MM.1S (cell line): ENCODE data around the gene MT1M.

Experiments used
- DNase-seq: peaks from one replicate; pipeline ENCODE4 v3.0.0-alpha.2; 2015
- H2AFZ ChIP-seq: fragments of 300-600 bp; sonication (generic); 2 replicates; pipeline ENCODE4 v1.6.0; 2016; ENCODE audit warnings: antibody characterized with exemption, low read length
- H3F3A ChIP-seq: fragments of 300-600 bp; sonication (generic); 2 replicates; pipeline ENCODE4 v1.6.1; 2016; ENCODE audit warnings: mild to moderate bottlenecking, antibody characterized with exemption, low read length, moderate library complexity, mixed read lengths; ENCODE audit not compliant: insufficient read depth
- H3K27ac ChIP-seq: fragments of 300-600 bp; sonication (generic); 2 replicates; pipeline ENCODE4 v1.5.1; 2016; ENCODE audit warnings: mild to moderate bottlenecking, low read length
- H3K27me3 ChIP-seq: fragments of 300-600 bp; sonication (generic); replicated peaks from 2 replicates; pipeline ENCODE4 v1.6.0; 2016; ENCODE audit warnings: low read length; ENCODE audit not compliant: insufficient read depth
- H3K36me3 ChIP-seq: fragments of 300-600 bp; sonication (generic); replicated peaks from 2 replicates; pipeline ENCODE4 v1.6.1; 2016; ENCODE audit warnings: mild to moderate bottlenecking, low read length, mixed read lengths; ENCODE audit not compliant: insufficient read depth
- H3K4me1 ChIP-seq: fragments of 300-600 bp; sonication (generic); 2 replicates; pipeline ENCODE4 v1.6.1; 2016; ENCODE audit warnings: low read length, mixed read lengths
- H3K4me2 ChIP-seq: fragments of 300-600 bp; sonication (generic); 2 replicates; pipeline ENCODE4 v1.6.0; 2016; ENCODE audit warnings: low read depth, low read length
- H3K4me3 ChIP-seq: fragments of 300-600 bp; sonication (generic); 2 replicates; pipeline ENCODE4 v1.5.1; 2016; ENCODE audit warnings: low read length, mixed read lengths
- H3K79me2 ChIP-seq: fragments of 300-600 bp; sonication (generic); 2 replicates; pipeline ENCODE4 v1.6.1; 2016; ENCODE audit warnings: mixed run types, low read length, mixed read lengths
- H3K9ac ChIP-seq: fragments of 300-600 bp; sonication (generic); 2 replicates; pipeline ENCODE4 v1.6.1; 2016; ENCODE audit warnings: low read length, mixed read lengths
- H3K9me2 ChIP-seq: fragments of 300-600 bp; sonication (generic); replicated peaks from 2 replicates; pipeline ENCODE4 v1.6.1; 2016; ENCODE audit warnings: mild to moderate bottlenecking, low read length, mixed read lengths; ENCODE audit not compliant: insufficient read depth
- H3K9me3 ChIP-seq: fragments of 300-600 bp; sonication (generic); replicated peaks from 2 replicates; pipeline ENCODE4 v1.6.1; 2016; ENCODE audit warnings: mild to moderate bottlenecking, low read length, mixed read lengths; ENCODE audit not compliant: insufficient read depth
- H4K20me1 ChIP-seq: fragments of 300-600 bp; sonication (generic); 2 replicates; pipeline ENCODE4 v1.6.1; 2016; ENCODE audit warnings: mild to moderate bottlenecking, low read length, moderate library complexity, mixed read lengths; ENCODE audit not compliant: insufficient read depth
- CTCF ChIP-seq: fragments of 300-600 bp; sonication (generic); IDR thresholded peaks from 2 replicates; pipeline ENCODE4 v1.5.1; 2016; ENCODE audit warnings: antibody characterized with exemption, low read length, mixed read lengths
- EZH2 ChIP-seq: fragments of 300-600 bp; sonication (generic); optimal IDR thresholded peaks from 2 replicates; pipeline ENCODE3; 2017; ENCODE audit warnings: low read depth, mild to moderate bottlenecking, antibody characterized with exemption, low read length, mixed read lengths
- EZH2phosphoT487 ChIP-seq: fragments of 300-600 bp; sonication (generic); IDR thresholded peaks from 2 replicates; pipeline ENCODE4 v1.6.1; 2018; ENCODE audit warnings: antibody characterized with exemption, low read length

The MT1M gene

DNA sequence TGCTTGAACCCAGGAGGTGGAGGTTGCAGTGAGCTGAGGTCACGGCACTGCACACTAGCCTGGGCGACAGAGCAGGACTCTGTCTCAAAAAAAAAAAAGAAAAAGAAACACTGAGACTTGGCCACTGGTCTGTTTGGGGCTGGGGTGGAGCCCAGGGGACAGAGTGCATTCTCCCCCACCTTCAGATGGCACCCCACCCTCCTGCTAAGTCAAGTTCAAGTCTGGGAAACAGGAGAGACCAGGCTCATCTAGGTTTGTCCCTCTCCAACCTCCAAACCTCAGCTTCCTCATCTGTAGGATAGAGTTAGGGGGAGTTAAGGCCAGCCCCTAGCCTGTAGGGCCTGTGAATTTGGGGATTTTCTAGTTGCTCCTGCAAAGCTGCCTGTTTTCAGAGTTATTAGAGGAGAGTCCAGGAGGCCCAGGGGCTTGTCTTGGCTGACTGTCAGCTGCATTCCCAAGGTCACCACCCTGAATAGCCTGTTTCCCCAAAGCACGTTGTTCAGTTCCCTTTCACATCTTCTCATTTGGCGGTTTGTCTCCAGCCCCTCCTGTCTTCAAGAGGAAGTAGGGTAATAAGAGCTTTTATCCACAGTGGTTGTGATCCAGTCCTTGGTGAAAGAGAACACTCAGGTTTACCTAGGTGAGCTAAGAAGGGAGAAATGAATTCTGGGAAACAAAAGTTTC is 40.9 kb upstream of the MT1M start:
- Histone ChIP-seq H3F3A (no peaks in the 10 kb centered on the region), H3K4me1 (no peaks in the 10 kb centered on the region), H3K36me3 (no peaks in the 10 kb centered on the region), H3K9ac (no peak overlapping the region), H2AFZ (no peak overlapping the region), H4K20me1 (no peaks in the 10 kb centered on the region), H3K9me2 (no peaks in the 10 kb centered on the region), H3K27ac (no peak overlapping the region), H3K4me2 (no peak overlapping the region), H3K9me3 (no peaks in the 10 kb centered on the region), H3K79me2 (no peaks in the 10 kb centered on the region), H3K4me3 (no peak overlapping the region), H3K27me3 (peaks cover 22% of the 10 kb centered on the region)
- no peak for TF ChIP-seq EZH2
- TF ChIP-seq EZH2phosphoT487: no peak
- no peak for TF ChIP-seq CTCF
- no peak for DNase-seq

GRCh38 chr16:56593573-56594291 is 38.7 kb upstream of the MT1M start:
- no peaks in the 10 kb centered on the region for H4K20me1 ChIP-seq
- no peak overlapping the region for H3K4me2 ChIP-seq
- H3K36me3 ChIP-seq: no peaks in the 10 kb centered on the region
- H3K27ac ChIP-seq: no peak overlapping the region
- peaks cover 7% of the 10 kb centered on the region for H3K27me3 ChIP-seq
- H3K79me2 ChIP-seq: no peaks in the 10 kb centered on the region
- no peaks in the 10 kb centered on the region for H3K9me2 ChIP-seq
- H2AFZ ChIP-seq: no peak overlapping the region
- no peaks in the 10 kb centered on the region for H3K4me1 ChIP-seq
- H3K4me3 ChIP-seq: no peak overlapping the region
- H3F3A ChIP-seq: no peaks in the 10 kb centered on the region
- DNase-seq: no peak
- no peak for TF ChIP-seq EZH2
- no peak for TF ChIP-seq CTCF
- TF ChIP-seq EZH2phosphoT487: no peak
- no peak overlapping the region for H3K9ac ChIP-seq
- no peaks in the 10 kb centered on the region for H3K9me3 ChIP-seq

DNA sequence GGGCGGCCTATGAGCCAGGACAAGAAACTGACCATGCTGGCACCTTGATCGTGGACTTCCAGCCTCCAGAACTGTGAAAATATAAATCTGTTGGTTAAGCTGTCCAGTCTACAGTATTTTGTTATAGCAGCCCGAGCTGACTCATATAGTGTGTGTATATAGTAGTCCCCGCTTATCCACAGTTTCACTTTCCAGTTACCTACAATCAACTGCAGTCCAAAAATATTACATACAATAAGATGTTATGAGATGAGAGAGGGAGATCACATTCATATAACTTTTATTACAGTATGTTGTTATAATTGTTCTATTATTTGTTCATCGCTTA is 38.2 kb upstream of the MT1M start:
- no peaks in the 10 kb centered on the region for H3K36me3 ChIP-seq
- H3K4me1 ChIP-seq: no peaks in the 10 kb centered on the region
- no peaks in the 10 kb centered on the region for H3K9me2 ChIP-seq
- no peaks in the 10 kb centered on the region for H3K79me2 ChIP-seq
- no peak overlapping the region for H3K4me3 ChIP-seq
- H3K27me3 ChIP-seq: peaks cover 4% of the 10 kb centered on the region
- H4K20me1 ChIP-seq: no peaks in the 10 kb centered on the region
- H2AFZ ChIP-seq: no peak overlapping the region
- H3K9me3 ChIP-seq: no peaks in the 10 kb centered on the region
- H3K27ac ChIP-seq: no peak overlapping the region
- H3F3A ChIP-seq: no peaks in the 10 kb centered on the region
- H3K4me2 ChIP-seq: no peak overlapping the region
- no peak overlapping the region for H3K9ac ChIP-seq
- no peak for DNase-seq
- TF ChIP-seq CTCF: no peak
- TF ChIP-seq EZH2phosphoT487: no peak
- no peak for TF ChIP-seq EZH2
